GM12891 (cell line): ENCODE results near the gene KIF25.

Source experiments
- POLR2A ChIP-seq: IDR thresholded peaks from 2 replicates; pipeline ENCODE4 v1.6.1; 2011; ENCODE audit warnings: low read depth, low read length, control low read depth
- POLR2AphosphoS5 ChIP-seq: IDR thresholded peaks from 2 replicates; pipeline ENCODE4 v1.6.1; 2011; ENCODE audit warnings: low read depth, low read length, control low read depth
- SPI1 ChIP-seq: IDR thresholded peaks from 2 replicates; pipeline ENCODE4 v1.6.1; 2011; ENCODE audit warnings: low read depth, low read length, control low read depth
- TAF1 ChIP-seq: IDR thresholded peaks from 2 replicates; pipeline ENCODE4 v1.6.1; 2011; ENCODE audit warnings: low read depth, low read length, control low read depth

DNA sequence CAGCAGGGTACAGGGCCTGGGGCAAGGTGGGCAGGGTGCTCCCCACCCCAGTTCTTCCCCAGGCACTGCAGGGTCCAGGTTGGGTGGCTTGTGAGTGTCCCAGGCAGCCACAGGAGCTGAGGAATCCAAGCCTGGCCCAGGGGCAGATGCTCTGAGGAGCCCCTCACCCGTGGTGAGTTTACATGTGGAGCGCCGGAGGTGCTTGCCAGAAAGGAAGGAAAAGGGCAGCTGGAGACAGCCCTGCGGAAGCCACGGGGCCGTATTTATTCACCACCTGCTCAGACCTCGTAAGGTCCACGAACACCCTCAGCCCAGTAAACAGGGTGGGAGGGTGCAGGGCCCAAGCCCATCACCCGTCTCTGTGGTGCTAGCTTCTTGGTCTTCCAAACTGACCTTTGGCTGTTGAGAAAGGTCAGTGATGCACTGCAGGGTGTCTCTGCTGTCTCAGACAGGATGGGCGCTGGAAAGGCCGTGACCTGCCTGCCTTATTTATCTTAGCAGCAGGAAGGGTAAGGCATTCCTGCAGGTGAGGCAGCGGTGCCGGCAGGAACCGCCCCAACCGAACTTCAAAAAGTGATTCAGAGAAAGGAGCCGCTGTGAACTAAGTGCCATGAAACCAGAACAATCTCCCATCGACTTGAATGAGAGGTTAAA, 85.5 kb downstream of the KIF25 start:
- no peak for TF ChIP-seq POLR2A
- no peak for TF ChIP-seq POLR2AphosphoS5
- TF ChIP-seq SPI1 = no peak
- no peak for TF ChIP-seq TAF1
